Measurements from ENCODE around the gene WT1. TPM values are rescaled to one million over a fixed set of nuclear protein-coding genes. Genes with fewer than 3 reads are reported as not detected.

WT1 gene
- total RNA-seq, 1 donor from 2014 or later: not detected

GRCh38 chr11:32438866-32439489 lies 3.6 kb upstream of the WT1 start:
- no peak for DNase-seq (ENCODE audit: low spot score)
- peak; percentile 18 for ATAC-seq

- ATAC-seq (no peak), DNase-seq (ENCODE audit: low spot score) (no peak)
These were observed 3.1 kb upstream of the WT1 start for GRCh38 chr11:32438346-32438865.

- no peak for ATAC-seq
These were observed 2.4 kb upstream of the WT1 start for GRCh38 chr11:32437495-32438345.

GRCh38 chr11:32436751-32437494 lies 1.6 kb upstream of the WT1 start:
- no peak for ATAC-seq
- no peak for DNase-seq (ENCODE audit: low spot score)

More at GRCh38 chr11:32437495-32438345, 2.4 kb upstream of the WT1 start:
- DNase-seq (ENCODE audit: low spot score): no peak

GRCh38 chr11:32435942-32436750 lies 807 bp upstream of the WT1 start:
- peak; percentile 58 for ATAC-seq

GRCh38 chr11:32435152-32435480 lies 223 bp downstream of the WT1 start:
- DNase-seq (ENCODE audit: low spot score) (no peak), ATAC-seq (peak; percentile 31)

More at GRCh38 chr11:32435942-32436750, 807 bp upstream of the WT1 start:
- DNase-seq (ENCODE audit: low spot score): no peak

GRCh38 chr11:32434356-32435151 lies 785 bp downstream of the WT1 start:
- DNase-seq (ENCODE audit: low spot score) (no peak), ATAC-seq (peak; percentile 59)

GRCh38 chr11:32433914-32434355 lies 1.4 kb downstream of the WT1 start:
- DNase-seq (ENCODE audit: low spot score) (no peak), ATAC-seq (no peak)

GRCh38 chr11:32433101-32433913 lies 2.0 kb downstream of the WT1 start:
- DNase-seq (ENCODE audit: low spot score) (no peak), ATAC-seq (no peak)

- DNase-seq (ENCODE audit: low spot score): no peak
- ATAC-seq: no peak
These were observed 2.8 kb downstream of the WT1 start for GRCh38 chr11:32432565-32432964.

GRCh38 chr11:32430568-32431381 lies 4.6 kb downstream of the WT1 start:
- ATAC-seq: peak; percentile 46

GRCh38 chr11:32429477-32429876 lies 5.9 kb downstream of the WT1 start:
- ATAC-seq (no peak), DNase-seq (ENCODE audit: low spot score) (no peak)

More at GRCh38 chr11:32430568-32431381, 4.6 kb downstream of the WT1 start:
- no peak for DNase-seq (ENCODE audit: low spot score)

- DNase-seq (ENCODE audit: low spot score) (no peak), ATAC-seq (no peak)
These were observed 6.6 kb downstream of the WT1 start for GRCh38 chr11:32428665-32429303.

GRCh38 chr11:32427935-32428664 lies 7.2 kb downstream of the WT1 start:
- DNase-seq (ENCODE audit: low spot score) (no peak), ATAC-seq (no peak)

GRCh38 chr11:32427616-32427934 lies 7.8 kb downstream of the WT1 start:
- DNase-seq (ENCODE audit: low spot score): no peak
- ATAC-seq: no peak

- ATAC-seq (no peak), DNase-seq (ENCODE audit: low spot score) (no peak)
These were observed 8.3 kb downstream of the WT1 start for GRCh38 chr11:32426819-32427615.
